HEK293 (cell line): Measurements from ENCODE around the gene PXYLP1.

Source experiments
- EGR2 ChIP-seq: fragments of 450-650 bp; formaldehyde crosslinking; IDR thresholded peaks from 2 replicates; pipeline ENCODE4 v1.5.1; 2016; ENCODE audit warnings: low read depth, missing biosample characterization, missing genetic modification characterization
- GLI2 ChIP-seq: fragments of 450-650 bp; formaldehyde crosslinking; IDR thresholded peaks from 2 replicates; pipeline ENCODE4; 2017; ENCODE audit warnings: missing biosample characterization, missing genetic modification characterization, low read depth, borderline replicate concordance
- KLF1 ChIP-seq: fragments of 450-650 bp; formaldehyde crosslinking; IDR thresholded peaks from 2 replicates; pipeline ENCODE4 v1.5.1; 2016; ENCODE audit warnings: missing biosample characterization, missing genetic modification characterization
- KLF9 ChIP-seq: fragments of 450-650 bp; formaldehyde crosslinking; IDR thresholded peaks from 2 replicates; pipeline ENCODE4 v1.5.1; 2016; ENCODE audit warnings: missing biosample characterization, missing genetic modification characterization, low read depth
- SP2 ChIP-seq: fragments of 450-650 bp; formaldehyde crosslinking; IDR thresholded peaks from 2 replicates; pipeline ENCODE4 v1.5.1; 2016; ENCODE audit warnings: missing biosample characterization, missing genetic modification characterization
- WT1 ChIP-seq: fragments of 450-650 bp; formaldehyde crosslinking; IDR thresholded peaks from 2 replicates; pipeline ENCODE4 v1.5.1; 2016; ENCODE audit warnings: missing biosample characterization, missing genetic modification characterization
- YY2 ChIP-seq: fragments of 450-650 bp; formaldehyde crosslinking; IDR thresholded peaks from 2 replicates; pipeline ENCODE4 v1.5.1; 2016; ENCODE audit warnings: missing biosample characterization, missing genetic modification characterization
- ZBTB17 ChIP-seq: fragments of 450-650 bp; formaldehyde crosslinking; IDR thresholded peaks from 2 replicates; pipeline ENCODE4 v1.5.1; 2016; ENCODE audit warnings: missing biosample characterization, missing genetic modification characterization
- ZBTB20 ChIP-seq: fragments of 450-650 bp; formaldehyde crosslinking; IDR thresholded peaks from 2 replicates; pipeline ENCODE4 v1.5.1; 2016; ENCODE audit warnings: missing biosample characterization, missing genetic modification characterization
- ZEB2 ChIP-seq: fragments of 450-650 bp; formaldehyde crosslinking; IDR thresholded peaks from 2 replicates; pipeline ENCODE4 v1.5.1; 2016; ENCODE audit warnings: missing biosample characterization, missing genetic modification characterization
- ZFP37 ChIP-seq: fragments of 450-650 bp; formaldehyde crosslinking; IDR thresholded peaks from 2 replicates; pipeline ENCODE4 v1.5.1; 2016; ENCODE audit warnings: missing biosample characterization, missing genetic modification characterization
- ZNF138 ChIP-seq: fragments of 450-650 bp; formaldehyde crosslinking; IDR thresholded peaks from 2 replicates; pipeline ENCODE4 v1.5.1; 2016; ENCODE audit warnings: missing biosample characterization, missing genetic modification characterization, borderline replicate concordance
- ZNF157 ChIP-seq: fragments of 450-650 bp; formaldehyde crosslinking; IDR thresholded peaks from 2 replicates; pipeline ENCODE4 v1.5.1; 2016; ENCODE audit warnings: missing biosample characterization, missing genetic modification characterization
- ZNF169 ChIP-seq: fragments of 450-650 bp; formaldehyde crosslinking; IDR thresholded peaks from 2 replicates; pipeline ENCODE4 v1.5.1; 2016; ENCODE audit warnings: missing biosample characterization, missing genetic modification characterization
- ZNF175 ChIP-seq: fragments of 450-650 bp; formaldehyde crosslinking; IDR thresholded peaks from 2 replicates; pipeline ENCODE4 v1.5.1; 2016; ENCODE audit warnings: missing biosample characterization, missing genetic modification characterization
- ZNF202 ChIP-seq: fragments of 450-650 bp; formaldehyde crosslinking; IDR thresholded peaks from 2 replicates; pipeline ENCODE4 v1.5.1; 2016; ENCODE audit warnings: missing biosample characterization, missing genetic modification characterization, borderline replicate concordance
- ZNF324 ChIP-seq: fragments of 450-650 bp; formaldehyde crosslinking; IDR thresholded peaks from 2 replicates; pipeline ENCODE4 v1.5.1; 2016; ENCODE audit warnings: missing biosample characterization, missing genetic modification characterization
- ZNF391 ChIP-seq: fragments of 450-650 bp; formaldehyde crosslinking; IDR thresholded peaks from 2 replicates; pipeline ENCODE4 v1.5.1; 2016; ENCODE audit warnings: low read depth, missing biosample characterization, missing genetic modification characterization, borderline replicate concordance
- ZNF510 ChIP-seq: fragments of 450-650 bp; formaldehyde crosslinking; IDR thresholded peaks from 2 replicates; pipeline ENCODE4 v1.5.1; 2018; ENCODE audit warnings: mild to moderate bottlenecking, missing genetic modification characterization, missing biosample characterization; ENCODE audit not compliant: insufficient replicate concordance
- ZNF518A ChIP-seq: fragments of 450-650 bp; formaldehyde crosslinking; conservative IDR thresholded peaks from 2 replicates; pipeline ENCODE4 v1.5.1; 2016; ENCODE audit warnings: low read depth, missing biosample characterization, missing genetic modification characterization
- ZNF521 ChIP-seq: fragments of 450-650 bp; formaldehyde crosslinking; IDR thresholded peaks from 2 replicates; pipeline ENCODE4 v1.5.1; 2017; ENCODE audit warnings: missing biosample characterization, mild to moderate bottlenecking, missing genetic modification characterization
- ZNF621 ChIP-seq: fragments of 450-650 bp; formaldehyde crosslinking; IDR thresholded peaks from 2 replicates; pipeline ENCODE4 v1.5.1; 2017; ENCODE audit warnings: missing biosample characterization, missing genetic modification characterization
- ZNF629 ChIP-seq: fragments of 450-650 bp; formaldehyde crosslinking; IDR thresholded peaks from 2 replicates; pipeline ENCODE4 v1.5.1; 2017; ENCODE audit warnings: missing biosample characterization, missing genetic modification characterization
- ZNF658 ChIP-seq: fragments of 450-650 bp; formaldehyde crosslinking; IDR thresholded peaks from 2 replicates; pipeline ENCODE4; 2016; ENCODE audit warnings: missing biosample characterization, missing genetic modification characterization
- ZNF660 ChIP-seq: fragments of 450-650 bp; IDR thresholded peaks from 2 replicates; pipeline ENCODE4 v1.5.1; 2018; ENCODE audit warnings: missing biosample characterization, mild to moderate bottlenecking, missing genetic modification characterization
- ZNF747 ChIP-seq: fragments of 450-650 bp; formaldehyde crosslinking; IDR thresholded peaks from 2 replicates; pipeline ENCODE4 v1.5.1; 2016; ENCODE audit warnings: missing biosample characterization, missing genetic modification characterization
- ZNF76 ChIP-seq: fragments of 450-650 bp; formaldehyde crosslinking; IDR thresholded peaks from 2 replicates; pipeline ENCODE4; 2016; ENCODE audit warnings: low read depth, missing biosample characterization, missing genetic modification characterization, borderline replicate concordance
- ZSCAN23 ChIP-seq: fragments of 450-650 bp; formaldehyde crosslinking; IDR thresholded peaks from 2 replicates; pipeline ENCODE4 v1.5.1; 2016; ENCODE audit warnings: missing biosample characterization, missing genetic modification characterization
- TF ChIP-seq, protein P1 (sequence below): fragments of 450-650 bp; formaldehyde crosslinking; IDR thresholded peaks from 2 replicates; pipeline ENCODE4 v1.5.1; 2016; ENCODE audit warnings: missing biosample characterization, missing genetic modification characterization
- TF ChIP-seq, protein P2 (sequence below): fragments of 450-650 bp; formaldehyde crosslinking; IDR thresholded peaks from 2 replicates; pipeline ENCODE4 v1.5.1; 2016; ENCODE audit warnings: missing biosample characterization, missing genetic modification characterization, borderline replicate concordance

Gene PXYLP1

GRCh38 chr3:141243271-141243707 lies 11.7 kb downstream of the PXYLP1 start (continued):
- TF ChIP-seq ZNF518A (no peak), ZNF660 (tag by site-specific recombination) (no peak), ZSCAN23 (tag by site-specific recombination) (no peak), ZFP37 (tag by site-specific recombination) (no peak), ZNF391 (tag by site-specific recombination) (no peak), ZNF76 (no peak), ZNF747 (no peak), ZNF157 (tag by site-specific recombination) (no peak), ZNF510 (tag by site-specific recombination) (no peak), GLI2 (tag by site-specific recombination) (no peak), ZNF202 (tag by site-specific recombination) (no peak), ZNF175 (no peak), ZNF138 (no peak), ZNF658 (tag by site-specific recombination) (no peak), ZNF621 (tag by site-specific recombination) (no peak), ZNF521 (tag by site-specific recombination) (no peak), ZNF629 (tag by site-specific recombination) (peak; percentile 34; the same call in 1 of the 2 replicates), ZEB2 (0 out of 2 replicates have a peak, but pooled peaks have one; percentile 28), ZNF324 (tag by site-specific recombination) (no peak), KLF1 (tag by site-specific recombination) (0 out of 2 replicates have a peak, but pooled peaks have one; percentile 41), EGR2 (tag by site-specific recombination) (peak; percentile 93), WT1 (tag by site-specific recombination) (peak; percentile 36; the same call in 1 of the 2 replicates), ZBTB20 (tag by site-specific recombination) (0 out of 2 replicates have a peak, but pooled peaks have one; percentile 24), ZNF169 (tag by site-specific recombination) (no peak), SP2 (tag by site-specific recombination) (peak; percentile 72), KLF9 (tag by site-specific recombination) (peak; percentile 67; the same call in 1 of the 2 replicates), ZBTB17 (peak; percentile 75), YY2 (no peak)
- TF ChIP-seq, protein P1, sequence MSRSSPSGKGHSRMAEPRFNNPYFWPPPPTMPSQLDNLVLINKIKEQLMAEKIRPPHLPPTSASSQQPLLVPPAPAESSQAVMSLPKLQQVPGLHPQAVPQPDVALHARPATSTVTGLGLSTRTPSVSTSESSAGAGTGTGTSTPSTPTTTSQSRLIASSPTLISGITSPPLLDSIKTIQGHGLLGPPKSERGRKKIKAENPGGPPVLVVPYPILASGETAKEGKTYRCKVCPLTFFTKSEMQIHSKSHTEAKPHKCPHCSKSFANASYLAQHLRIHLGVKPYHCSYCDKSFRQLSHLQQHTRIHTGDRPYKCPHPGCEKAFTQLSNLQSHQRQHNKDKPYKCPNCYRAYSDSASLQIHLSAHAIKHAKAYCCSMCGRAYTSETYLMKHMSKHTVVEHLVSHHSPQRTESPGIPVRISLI, result no peak
- TF ChIP-seq, protein P2, sequence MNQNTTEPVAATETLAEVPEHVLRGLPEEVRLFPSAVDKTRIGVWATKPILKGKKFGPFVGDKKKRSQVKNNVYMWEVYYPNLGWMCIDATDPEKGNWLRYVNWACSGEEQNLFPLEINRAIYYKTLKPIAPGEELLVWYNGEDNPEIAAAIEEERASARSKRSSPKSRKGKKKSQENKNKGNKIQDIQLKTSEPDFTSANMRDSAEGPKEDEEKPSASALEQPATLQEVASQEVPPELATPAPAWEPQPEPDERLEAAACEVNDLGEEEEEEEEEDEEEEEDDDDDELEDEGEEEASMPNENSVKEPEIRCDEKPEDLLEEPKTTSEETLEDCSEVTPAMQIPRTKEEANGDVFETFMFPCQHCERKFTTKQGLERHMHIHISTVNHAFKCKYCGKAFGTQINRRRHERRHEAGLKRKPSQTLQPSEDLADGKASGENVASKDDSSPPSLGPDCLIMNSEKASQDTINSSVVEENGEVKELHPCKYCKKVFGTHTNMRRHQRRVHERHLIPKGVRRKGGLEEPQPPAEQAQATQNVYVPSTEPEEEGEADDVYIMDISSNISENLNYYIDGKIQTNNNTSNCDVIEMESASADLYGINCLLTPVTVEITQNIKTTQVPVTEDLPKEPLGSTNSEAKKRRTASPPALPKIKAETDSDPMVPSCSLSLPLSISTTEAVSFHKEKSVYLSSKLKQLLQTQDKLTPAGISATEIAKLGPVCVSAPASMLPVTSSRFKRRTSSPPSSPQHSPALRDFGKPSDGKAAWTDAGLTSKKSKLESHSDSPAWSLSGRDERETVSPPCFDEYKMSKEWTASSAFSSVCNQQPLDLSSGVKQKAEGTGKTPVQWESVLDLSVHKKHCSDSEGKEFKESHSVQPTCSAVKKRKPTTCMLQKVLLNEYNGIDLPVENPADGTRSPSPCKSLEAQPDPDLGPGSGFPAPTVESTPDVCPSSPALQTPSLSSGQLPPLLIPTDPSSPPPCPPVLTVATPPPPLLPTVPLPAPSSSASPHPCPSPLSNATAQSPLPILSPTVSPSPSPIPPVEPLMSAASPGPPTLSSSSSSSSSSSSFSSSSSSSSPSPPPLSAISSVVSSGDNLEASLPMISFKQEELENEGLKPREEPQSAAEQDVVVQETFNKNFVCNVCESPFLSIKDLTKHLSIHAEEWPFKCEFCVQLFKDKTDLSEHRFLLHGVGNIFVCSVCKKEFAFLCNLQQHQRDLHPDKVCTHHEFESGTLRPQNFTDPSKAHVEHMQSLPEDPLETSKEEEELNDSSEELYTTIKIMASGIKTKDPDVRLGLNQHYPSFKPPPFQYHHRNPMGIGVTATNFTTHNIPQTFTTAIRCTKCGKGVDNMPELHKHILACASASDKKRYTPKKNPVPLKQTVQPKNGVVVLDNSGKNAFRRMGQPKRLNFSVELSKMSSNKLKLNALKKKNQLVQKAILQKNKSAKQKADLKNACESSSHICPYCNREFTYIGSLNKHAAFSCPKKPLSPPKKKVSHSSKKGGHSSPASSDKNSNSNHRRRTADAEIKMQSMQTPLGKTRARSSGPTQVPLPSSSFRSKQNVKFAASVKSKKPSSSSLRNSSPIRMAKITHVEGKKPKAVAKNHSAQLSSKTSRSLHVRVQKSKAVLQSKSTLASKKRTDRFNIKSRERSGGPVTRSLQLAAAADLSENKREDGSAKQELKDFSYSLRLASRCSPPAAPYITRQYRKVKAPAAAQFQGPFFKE (tag by site-specific recombination), result no peak
